ENCODE measurements around the gene ANXA1.

Gene ANXA1

GRCh38 chr9:73141282-73141681, 10.4 kb upstream of the ANXA1 start:
- DNase-seq, result no peak

DNA sequence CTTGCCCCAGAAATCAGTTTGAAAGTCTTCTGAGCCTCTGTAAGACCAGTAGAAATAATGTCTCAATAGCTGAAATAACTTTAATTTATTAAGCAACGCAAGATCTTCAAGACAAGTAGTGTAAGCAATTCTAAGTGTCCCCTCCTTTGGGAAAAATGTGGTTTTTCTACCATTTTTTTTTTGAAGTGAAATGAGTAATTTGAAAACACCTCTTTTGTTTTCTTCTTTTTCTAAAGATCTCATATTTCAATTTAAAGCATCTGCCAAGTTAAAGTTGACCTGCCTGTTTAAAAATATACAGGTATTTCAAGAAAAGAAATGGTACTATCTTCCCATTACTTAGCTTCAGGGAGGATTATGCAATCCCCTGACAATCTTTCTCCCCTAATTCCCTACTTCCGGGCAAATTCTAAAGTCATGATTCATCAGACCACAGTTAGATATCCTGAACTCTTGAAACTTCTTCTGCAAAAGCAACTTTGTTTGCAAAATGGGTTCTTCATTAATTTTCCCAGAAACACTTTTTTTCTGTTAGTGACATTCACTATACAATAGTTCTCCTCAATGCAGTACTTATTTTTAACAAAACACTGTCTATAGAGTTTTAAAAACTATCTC, 7.8 kb upstream of the ANXA1 start:
- DNase-seq, result no peak

DNA sequence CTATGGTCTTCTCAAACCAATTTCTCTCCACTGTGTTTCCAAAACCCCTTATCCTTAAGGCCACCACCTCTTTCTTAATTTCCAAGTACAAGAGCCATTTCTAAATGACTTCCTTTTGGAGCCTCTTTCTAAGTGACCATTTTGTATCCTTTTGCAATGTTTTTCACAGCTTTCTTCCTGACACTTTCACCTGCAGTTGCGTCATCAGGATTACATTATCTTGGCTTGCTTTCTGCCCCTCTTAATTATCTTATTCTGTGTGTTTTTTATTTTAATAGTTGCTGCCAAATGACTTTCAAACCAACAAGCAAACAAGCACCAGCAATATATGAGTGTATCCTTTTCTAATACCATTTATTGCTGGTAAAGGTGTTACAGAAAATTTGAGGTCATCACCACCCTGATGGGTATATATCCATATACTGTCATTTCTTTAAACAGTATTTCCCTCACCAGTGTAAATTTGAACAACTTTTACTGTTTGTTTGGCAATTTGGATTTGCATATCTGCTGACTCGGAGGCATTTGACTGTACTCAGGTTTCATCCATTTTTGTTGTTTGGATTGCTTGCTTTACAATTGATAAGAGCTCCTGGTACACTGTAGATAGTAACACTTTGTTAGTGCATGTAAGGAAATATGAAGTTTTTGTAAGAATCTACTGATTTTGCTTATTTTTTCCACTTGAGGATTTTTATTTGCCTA, 5.4 kb upstream of the ANXA1 start:
- DNase-seq, result no peak

DNA sequence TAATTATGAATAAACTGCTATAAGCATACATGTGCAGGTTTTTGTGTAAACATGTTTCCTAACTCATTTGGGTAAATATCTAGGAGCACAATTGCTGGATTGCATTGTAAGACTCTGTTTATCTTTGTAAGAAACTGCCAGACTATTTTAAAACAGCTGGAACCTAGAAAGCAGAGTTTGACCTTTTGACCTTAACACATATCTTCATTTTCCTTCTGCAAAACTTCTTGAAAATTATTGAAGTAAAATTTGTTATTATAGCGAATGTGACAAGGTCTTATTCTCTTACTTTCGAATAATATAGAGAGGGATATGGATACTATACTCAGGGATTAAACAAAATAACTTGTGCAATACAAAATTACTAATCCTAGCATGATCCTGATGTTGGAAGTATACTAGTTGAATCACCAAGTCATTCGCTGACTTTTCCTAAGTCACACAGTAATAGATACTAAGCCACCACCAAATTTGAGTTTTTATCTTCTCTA, 3.2 kb upstream of the ANXA1 start:
- DNase-seq, result no peak

DNA sequence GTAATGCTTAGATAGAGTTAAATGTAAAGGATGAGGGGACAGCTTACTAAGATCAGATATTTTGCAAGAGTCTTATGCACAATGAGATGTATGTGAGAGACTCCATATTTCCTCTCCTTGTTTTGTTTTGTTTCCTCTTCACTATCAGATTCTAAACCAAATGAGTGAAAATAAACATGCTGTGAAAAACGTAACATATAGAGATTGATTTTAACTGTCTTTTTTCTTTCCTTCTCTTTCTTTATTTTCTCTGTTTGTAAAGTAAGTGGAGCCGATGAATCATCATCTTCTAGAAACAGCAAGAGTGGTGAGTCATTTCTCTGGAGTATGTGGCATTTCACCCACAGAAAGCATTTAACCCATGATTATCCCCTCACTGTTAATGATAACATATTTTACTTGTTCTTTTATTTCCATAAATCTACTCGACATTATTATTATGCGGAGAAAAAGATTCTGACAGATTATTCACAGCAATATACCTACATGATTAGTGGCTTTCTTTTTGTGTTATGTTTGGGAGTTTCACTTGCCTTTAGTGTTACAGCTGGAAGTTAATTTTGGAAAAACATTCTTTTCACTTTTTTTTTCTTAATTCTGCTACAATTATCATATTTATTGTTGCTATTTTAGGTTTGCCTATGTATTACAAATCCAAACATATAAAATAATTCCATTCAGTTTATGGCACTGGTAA, 2.1 kb upstream of the ANXA1 start:
- DNase-seq, result no peak

- no peak for DNase-seq
Observed at GRCh38 chr9:73152543-73152844, 829 bp downstream of the ANXA1 start.

DNA sequence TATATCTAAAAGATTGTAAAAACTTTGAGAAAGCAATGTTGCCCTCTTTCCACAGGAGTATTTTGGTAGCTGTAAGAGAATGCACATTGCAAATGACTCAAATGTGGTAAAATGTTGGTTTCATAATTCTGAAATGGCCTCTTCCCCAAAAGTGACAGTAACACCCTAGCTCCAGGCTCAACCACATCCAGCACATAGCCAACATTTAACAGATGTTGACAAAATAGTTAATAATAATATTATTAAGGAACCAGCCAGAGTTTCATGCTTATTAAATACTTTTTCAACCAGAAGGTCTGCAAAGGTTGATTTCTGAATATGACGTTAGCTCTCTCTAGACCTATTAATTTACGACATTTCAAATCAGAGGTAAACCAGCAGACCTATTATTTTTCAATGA, 1.3 kb downstream of the ANXA1 start:
- DNase-seq, result no peak

DNA sequence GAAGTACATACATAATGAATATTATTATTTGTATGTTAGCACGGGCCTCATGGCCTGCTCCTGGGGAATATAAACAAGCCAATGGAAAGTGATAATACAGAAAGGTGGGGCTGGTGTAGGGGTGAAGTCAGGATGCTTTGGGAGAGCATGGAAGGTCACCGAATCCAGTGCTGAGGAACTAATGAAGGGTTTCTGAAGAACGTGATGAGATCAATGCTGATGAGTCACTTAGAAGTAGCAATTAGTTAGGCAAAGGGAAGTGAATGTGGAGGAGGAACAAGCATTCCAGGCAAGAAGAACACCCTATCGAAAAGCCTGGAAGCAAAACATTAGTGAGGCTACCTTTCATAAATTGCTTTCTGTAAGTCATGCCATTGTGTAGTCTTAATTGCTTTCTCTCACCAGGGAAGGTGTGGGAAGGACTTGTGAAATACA, 2.1 kb downstream of the ANXA1 start:
- DNase-seq, result no peak

DNA sequence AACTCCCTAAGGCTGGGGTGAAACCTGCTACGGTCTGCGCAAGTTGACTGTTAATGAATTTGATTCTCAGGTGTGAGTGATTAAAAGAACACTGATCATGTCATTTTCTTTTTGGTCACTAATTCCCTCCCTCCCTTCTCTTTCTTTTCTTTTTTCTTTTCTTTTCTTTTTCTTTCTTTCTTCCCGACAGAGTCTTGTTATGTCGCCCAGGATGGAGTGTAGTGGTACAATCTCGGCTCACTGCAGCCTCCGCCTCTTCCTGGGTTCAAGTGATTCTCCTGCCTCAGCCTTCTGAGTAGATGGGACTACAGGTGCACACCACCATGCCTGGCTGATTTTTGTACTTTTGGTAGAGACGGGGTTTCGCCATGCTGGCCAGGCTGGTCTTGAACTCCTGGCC, 2.6 kb downstream of the ANXA1 start:
- DNase-seq, result no peak

- DNase-seq, result no peak
Observed at GRCh38 chr9:73154722-73155121, 3.1 kb downstream of the ANXA1 start.

GRCh38 chr9:73155377-73155776, 3.7 kb downstream of the ANXA1 start:
- no peak for DNase-seq

DNA sequence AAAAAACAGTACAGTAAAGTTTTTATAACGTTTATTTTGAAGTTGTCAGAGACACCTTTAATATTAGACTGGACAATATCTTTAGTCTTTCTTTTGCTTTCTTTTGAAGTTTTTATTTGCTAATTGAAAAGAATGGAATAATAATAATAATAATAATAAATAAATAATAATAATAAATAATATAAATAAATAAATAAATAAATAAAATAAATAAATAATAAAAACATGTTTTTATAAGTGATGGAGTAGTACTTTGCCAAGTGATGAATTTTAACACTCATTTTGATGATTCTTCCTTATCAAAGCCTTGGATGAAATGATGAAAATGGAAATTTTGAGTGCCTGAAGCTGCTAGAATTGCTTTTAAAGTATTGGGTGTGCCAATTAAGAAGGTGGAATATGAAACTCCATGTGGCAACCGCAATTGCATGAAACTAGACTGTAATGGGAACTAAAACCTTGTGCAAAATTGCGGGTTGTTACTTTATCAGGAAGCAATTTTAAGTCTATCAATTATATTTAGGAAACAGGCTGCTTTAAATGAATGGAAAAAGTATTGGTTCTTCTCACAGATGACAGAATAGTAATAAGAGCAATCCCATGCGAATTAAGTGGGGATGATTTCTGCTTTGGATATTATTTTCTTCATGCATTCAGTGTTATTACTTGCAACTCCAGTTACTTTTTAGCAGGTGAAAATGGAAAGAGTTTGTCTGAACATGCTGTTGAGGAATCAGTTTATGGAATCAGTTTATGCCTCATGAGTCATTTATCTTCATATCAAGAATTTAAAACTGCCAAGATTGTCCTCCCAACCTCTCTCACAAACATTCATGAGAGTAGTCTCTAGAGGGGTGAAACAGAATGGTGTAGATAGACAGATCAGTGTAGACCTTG, 4.6 kb downstream of the ANXA1 start:
- DNase-seq, result no peak

GRCh38 chr9:73156865-73157187, 5.2 kb downstream of the ANXA1 start:
- DNase-seq, result no peak

- no peak for DNase-seq
Observed at GRCh38 chr9:73157811-73158210, 6.1 kb downstream of the ANXA1 start.

DNA sequence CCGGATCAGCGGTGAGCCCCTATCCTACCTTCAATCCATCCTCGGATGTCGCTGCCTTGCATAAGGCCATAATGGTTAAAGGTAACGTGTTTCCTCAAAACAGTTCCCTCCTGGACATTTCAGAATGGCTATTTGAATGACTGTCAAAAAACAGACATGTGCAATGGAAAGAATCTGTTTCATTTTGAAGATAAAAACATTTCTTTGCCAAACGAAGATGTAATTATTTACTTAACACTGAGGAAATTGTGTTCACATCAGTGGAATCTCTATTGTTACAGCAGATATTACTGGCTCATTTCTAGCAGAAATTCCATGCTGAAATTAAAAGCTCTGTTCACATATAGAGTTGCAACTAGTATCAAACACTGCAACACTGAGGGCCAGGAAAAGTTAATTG, 7.1 kb downstream of the ANXA1 start:
- DNase-seq, result no peak

DNA sequence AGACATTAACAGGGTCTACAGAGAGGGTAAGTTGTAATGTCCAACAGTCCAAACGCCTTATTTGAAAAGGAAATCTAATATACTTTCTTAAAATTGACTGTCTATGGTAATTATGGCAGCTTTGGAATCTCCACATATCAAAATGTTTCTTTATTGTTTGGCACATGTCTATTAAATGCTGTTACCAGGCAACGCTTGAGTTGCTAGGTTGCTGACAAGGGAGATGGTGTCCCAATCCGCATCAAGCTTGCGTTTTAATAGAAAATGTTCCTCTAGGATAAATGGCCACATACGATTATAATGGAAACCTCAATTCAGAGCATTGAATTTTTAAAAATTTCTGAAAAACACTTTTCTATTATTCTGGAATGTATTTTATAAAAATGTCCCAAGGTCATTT, 9.2 kb downstream of the ANXA1 start:
- no peak for DNase-seq

- no peak for DNase-seq
Observed at GRCh38 chr9:73162987-73163768, 11.5 kb downstream of the ANXA1 start.

GRCh38 chr9:73165911-73166310, 14.2 kb downstream of the ANXA1 start:
- DNase-seq, result no peak

DNA sequence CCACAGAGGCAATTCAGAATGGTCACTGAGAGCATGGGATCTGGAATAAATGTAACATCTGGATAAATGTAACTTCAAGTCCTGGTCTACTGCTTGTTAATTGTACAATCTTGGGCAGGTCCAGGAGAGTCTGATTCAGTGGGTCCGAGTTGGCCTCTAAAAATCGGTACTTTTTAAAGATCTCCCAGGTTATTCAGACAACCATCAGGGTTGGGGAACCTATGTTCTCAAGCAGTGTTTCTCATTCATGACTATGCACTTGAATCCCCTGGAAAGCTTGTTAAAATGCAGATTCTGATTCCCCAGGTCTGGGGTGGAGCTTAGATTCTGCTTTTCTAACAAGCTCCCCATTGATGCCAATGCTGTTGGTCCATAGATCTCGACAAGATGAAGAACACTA, 14.8 kb downstream of the ANXA1 start:
- no peak for DNase-seq

- no peak for DNase-seq
Observed at GRCh38 chr9:73167614-73168013, 15.9 kb downstream of the ANXA1 start.

- no peak for DNase-seq
Observed at GRCh38 chr9:73168298-73168934, 16.8 kb downstream of the ANXA1 start.
